NCI-H446 (cell line): ENCODE data around the gene PRDM12.

Experiments used
- DNase-seq, 2 experiments: peaks; one replicate each; lab custom pipeline; 2025; lab: John Stamatoyannopoulos, UW

Gene PRDM12

GRCh38 chr9:130635721-130636647 is 28.4 kb upstream of the PRDM12 start:
- no peak for DNase-seq

GRCh38 chr9:130636648-130637020 is 27.8 kb upstream of the PRDM12 start:
- no peak for DNase-seq

GRCh38 chr9:130638284-130639123 is 25.9 kb upstream of the PRDM12 start:
- DNase-seq = no peak

GRCh38 chr9:130639124-130639765 is 25.1 kb upstream of the PRDM12 start:
- no peak for DNase-seq

- DNase-seq = no peak
Observed at GRCh38 chr9:130639866-130640555, 24.4 kb upstream of the PRDM12 start.

GRCh38 chr9:130640681-130641080 is 23.7 kb upstream of the PRDM12 start:
- no peak for DNase-seq

- no peak for DNase-seq
Observed at GRCh38 chr9:130642926-130643325, 21.5 kb upstream of the PRDM12 start.

GRCh38 chr9:130651221-130651620 is 13.2 kb upstream of the PRDM12 start:
- no peak for DNase-seq

- no peak for DNase-seq
Observed at GRCh38 chr9:130651752-130652151, 12.6 kb upstream of the PRDM12 start.

- DNase-seq = no peak
Observed at GRCh38 chr9:130654879-130655278, 9.5 kb upstream of the PRDM12 start.

- DNase-seq = no peak
Observed at GRCh38 chr9:130658893-130659698, 5.3 kb upstream of the PRDM12 start.

- DNase-seq = no peak
Observed at GRCh38 chr9:130659699-130660248, 4.6 kb upstream of the PRDM12 start.

- DNase-seq = no peak
Observed at GRCh38 chr9:130660326-130660682, 4.1 kb upstream of the PRDM12 start.

GRCh38 chr9:130660683-130661450 is 3.5 kb upstream of the PRDM12 start:
- DNase-seq = no peak

GRCh38 chr9:130661451-130662098 is 2.8 kb upstream of the PRDM12 start:
- no peak for DNase-seq

GRCh38 chr9:130662099-130662969 is 2.1 kb upstream of the PRDM12 start:
- no peak for DNase-seq

- no peak for DNase-seq
Observed at GRCh38 chr9:130662970-130663257, 1.5 kb upstream of the PRDM12 start.

- no peak for DNase-seq
Observed at GRCh38 chr9:130663258-130663976, 977 bp upstream of the PRDM12 start.
